WTC11 (cell line): ENCODE data around the gene TLCD1. TPM values are rescaled to one million over a fixed set of nuclear protein-coding genes. Genes with fewer than 3 reads are reported as not detected.

Source experiments
- ATAC-seq: fragments of 200-7000 bp; cut with Tn5 transposase; 2 replicates; pipeline ENCODE4 v1.10.0; 2021; ENCODE audit warnings: mild to moderate bottlenecking, moderate library complexity
- CTCF ChIA-PET: fragments of 300-600 bp; sonication (Branson Sonifier 250); formaldehyde crosslinking; loops from one replicate; lab custom pipeline; 2021; ENCODE audit warnings: antibody characterized with exemption; lab: Charles Lee
- POLR2A ChIA-PET: fragments of 350-600 bp; sonication (Branson Sonifier 250); formaldehyde crosslinking; loops from one replicate; lab custom pipeline; 2021; ENCODE audit warnings: antibody characterized with exemption; lab: Charles Lee
- DNase-seq: peaks from one replicate; pipeline ENCODE4 v3.0.0; 2021; ENCODE audit warnings: low spot score
- H3K27ac Mint-ChIP-seq: 2 replicates; pipeline ENCODE4 v1.8.0; 2021; ENCODE audit warnings: mixed read lengths
- H3K27me3 Mint-ChIP-seq: 2 replicates; pipeline ENCODE4 v1.8.0; 2021; ENCODE audit warnings: low read depth, mild to moderate bottlenecking, moderate library complexity, mixed read lengths
- H3K36me3 Mint-ChIP-seq: 2 replicates; pipeline ENCODE4 v1.8.0; 2021; ENCODE audit warnings: mixed read lengths
- H3K4me1 Mint-ChIP-seq: 2 replicates; pipeline ENCODE4 v1.8.0; 2022; ENCODE audit warnings: mixed read lengths
- H3K4me3 Mint-ChIP-seq: 2 replicates; pipeline ENCODE4 v1.8.0; 2021; ENCODE audit warnings: mild to moderate bottlenecking, moderate library complexity, mixed read lengths
- H3K9me3 Mint-ChIP-seq: 2 replicates; pipeline ENCODE4 v1.8.0; 2021; ENCODE audit warnings: mixed read lengths
- CDX4 ChIP-seq: fragments of 250-450 bp; sonication (Bioruptor Pico); IDR thresholded peaks from 2 replicates; pipeline ENCODE4 v1.9.0; 2021; ENCODE audit warnings: moderate library complexity, mild to moderate bottlenecking, inconsistent platforms, borderline replicate concordance
- FOXK1 ChIP-seq: sonication (generic); formaldehyde crosslinking; IDR thresholded peaks from 2 replicates; pipeline ENCODE4 v1.8.0; 2022; ENCODE audit warnings: mild to moderate bottlenecking, moderate library complexity, missing genetic modification reagents
- IRF2 ChIP-seq: sonication (generic); formaldehyde crosslinking; IDR thresholded peaks from 2 replicates; pipeline ENCODE4 v1.8.0; 2022; ENCODE audit warnings: low read depth, missing genetic modification reagents, borderline replicate concordance
- JAZF1 ChIP-seq: fragments of 250-450 bp; sonication (Bioruptor Pico); IDR thresholded peaks from 2 replicates; pipeline ENCODE4 v1.9.0; 2021; ENCODE audit warnings: moderate library complexity, mild to moderate bottlenecking, inconsistent platforms
- JUN ChIP-seq: sonication (generic); formaldehyde crosslinking; IDR thresholded peaks from 2 replicates; pipeline ENCODE4 v1.8.0; 2023; ENCODE audit warnings: mild to moderate bottlenecking, missing genetic modification reagents
- KAT7 ChIP-seq: sonication (generic); formaldehyde crosslinking; IDR thresholded peaks from 2 replicates; pipeline ENCODE4 v1.8.1; 2023; ENCODE audit warnings: missing genetic modification reagents, mild to moderate bottlenecking, borderline replicate concordance
- MYBL2 ChIP-seq: sonication (generic); formaldehyde crosslinking; IDR thresholded peaks from 2 replicates; pipeline ENCODE4 v1.8.1; 2023; ENCODE audit warnings: mild to moderate bottlenecking, moderate library complexity, missing genetic modification reagents
- PRRX2 ChIP-seq: fragments of 250-450 bp; sonication (Bioruptor Pico); IDR thresholded peaks from 2 replicates; pipeline ENCODE4 v1.8.0; 2021; ENCODE audit warnings: mild to moderate bottlenecking
- SMAD4 ChIP-seq: sonication (generic); formaldehyde crosslinking; IDR thresholded peaks from 2 replicates; pipeline ENCODE4 v1.8.0; 2022; ENCODE audit warnings: mild to moderate bottlenecking, missing genetic modification reagents
- SOX15 ChIP-seq: fragments of 250-450 bp; sonication (Bioruptor Pico); IDR thresholded peaks from 2 replicates; pipeline ENCODE4 v1.9.0; 2021; ENCODE audit warnings: mild to moderate bottlenecking
- SP1 ChIP-seq: sonication (generic); formaldehyde crosslinking; conservative IDR thresholded peaks from 2 replicates; pipeline ENCODE4 v1.8.1; 2022; ENCODE audit warnings: missing genetic modification reagents
- TEAD4 ChIP-seq: sonication (generic); formaldehyde crosslinking; IDR thresholded peaks from 2 replicates; pipeline ENCODE4 v1.8.0; 2022; ENCODE audit warnings: mild to moderate bottlenecking, missing genetic modification reagents
- ZNF138 ChIP-seq: sonication (generic); formaldehyde crosslinking; conservative IDR thresholded peaks from 2 replicates; pipeline ENCODE4 v1.8.1; 2022; ENCODE audit warnings: mild to moderate bottlenecking, moderate library complexity, missing genetic modification reagents
- ZNF416 ChIP-seq: fragments of 250-450 bp; sonication (Bioruptor Pico); IDR thresholded peaks from 2 replicates; pipeline ENCODE4 v1.9.0; 2021; ENCODE audit warnings: mild to moderate bottlenecking, inconsistent platforms
- ZNF423 ChIP-seq: fragments of 250-450 bp; sonication (Bioruptor Pico); IDR thresholded peaks from 2 replicates; pipeline ENCODE4 v2.1.2; 2022; ENCODE audit warnings: mild to moderate bottlenecking, moderate library complexity
- ZNF532 ChIP-seq: fragments of 250-450 bp; sonication (Bioruptor Pico); IDR thresholded peaks from 2 replicates; pipeline ENCODE4 v1.9.0; 2021; ENCODE audit warnings: mild to moderate bottlenecking, borderline replicate concordance
- total RNA-seq: library from RNA; stranded (reverse); gene quantifications from 3 replicates; pipeline ENCODE4 v1.2.3, GENCODE V29; 2021
- TF ChIP-seq, protein P1 (sequence below): sonication (generic); formaldehyde crosslinking; conservative IDR thresholded peaks from 2 replicates; pipeline ENCODE4 v1.8.1; 2023; ENCODE audit warnings: mild to moderate bottlenecking, low read depth, missing genetic modification reagents, moderate library complexity
- TF ChIP-seq, protein P2 (sequence below): sonication (generic); formaldehyde crosslinking; IDR thresholded peaks from 2 replicates; pipeline ENCODE4 v1.8.0; 2023; ENCODE audit warnings: missing genetic modification reagents, mild to moderate bottlenecking, borderline replicate concordance
- TF ChIP-seq, protein P3 (sequence below): sonication (generic); formaldehyde crosslinking; IDR thresholded peaks from 2 replicates; pipeline ENCODE4 v1.8.1; 2022; ENCODE audit warnings: mild to moderate bottlenecking, missing genetic modification reagents, moderate library complexity, borderline replicate concordance
- TF ChIP-seq, protein P4 (sequence below): sonication (generic); formaldehyde crosslinking; conservative IDR thresholded peaks from 2 replicates; pipeline ENCODE4 v1.8.1; 2022; ENCODE audit warnings: mild to moderate bottlenecking, missing genetic modification reagents
- TF ChIP-seq, protein P5 (sequence below): sonication (generic); formaldehyde crosslinking; IDR thresholded peaks from 2 replicates; pipeline ENCODE4 v1.8.1; 2022; ENCODE audit warnings: low read depth, missing genetic modification reagents, borderline replicate concordance

Gene TLCD1
- total RNA-seq, 1 experiment from 2014 or later = 36.0 TPM

- H3K36me3 Mint-ChIP-seq = peaks cover 32% of the 10 kb centered on the region
- H3K27ac Mint-ChIP-seq = peak overlapping the region; percentile 96
- peaks cover 49% of the 10 kb centered on the region for H3K4me1 Mint-ChIP-seq
- ATAC-seq (peak; percentile 2), DNase-seq (peak; percentile 68)
- H3K4me3 Mint-ChIP-seq = peak overlapping the region; percentile 88
- CTCF ChIA-PET = interaction anchor here (1.3 to 13.9 kb wide), 4 partner anchors 15 to 205 kb away, joined by 4 to 541 read pairs (median 22); partner anchors contain the start of genes NEK8 and TLCD1
- no peaks in the 10 kb centered on the region for H3K27me3 Mint-ChIP-seq
- POLR2A ChIA-PET = interaction anchor here (0.6 to 13.5 kb wide), 9 partner anchors 10 to 207 kb away, joined by 3 to 310 read pairs (median 5); partner anchors contain the start of genes ERAL1, NEK8, PHF12 and PROCA1
- no peaks in the 10 kb centered on the region for H3K9me3 Mint-ChIP-seq
- TF ChIP-seq MYBL2 = no peak
- no peak for TF ChIP-seq FOXK1
- TF ChIP-seq IRF2 (CRISPR knock-in tag) = no peak
- TF ChIP-seq TEAD4 (CRISPR knock-in tag) = no peak
- no peak for TF ChIP-seq CDX4
- TF ChIP-seq KAT7 = peak; percentile 48; the same call in 1 of the 2 replicates
- TF ChIP-seq ZNF423 (CRISPR knock-in tag) = no peak
- TF ChIP-seq PRRX2 (CRISPR knock-in tag) = no peak; the same call in 1 of the 2 replicates
- 0 out of 2 replicates have a peak, but pooled peaks have one; percentile 25 for TF ChIP-seq ZNF532 (CRISPR knock-in tag)
- TF ChIP-seq, protein P1, sequence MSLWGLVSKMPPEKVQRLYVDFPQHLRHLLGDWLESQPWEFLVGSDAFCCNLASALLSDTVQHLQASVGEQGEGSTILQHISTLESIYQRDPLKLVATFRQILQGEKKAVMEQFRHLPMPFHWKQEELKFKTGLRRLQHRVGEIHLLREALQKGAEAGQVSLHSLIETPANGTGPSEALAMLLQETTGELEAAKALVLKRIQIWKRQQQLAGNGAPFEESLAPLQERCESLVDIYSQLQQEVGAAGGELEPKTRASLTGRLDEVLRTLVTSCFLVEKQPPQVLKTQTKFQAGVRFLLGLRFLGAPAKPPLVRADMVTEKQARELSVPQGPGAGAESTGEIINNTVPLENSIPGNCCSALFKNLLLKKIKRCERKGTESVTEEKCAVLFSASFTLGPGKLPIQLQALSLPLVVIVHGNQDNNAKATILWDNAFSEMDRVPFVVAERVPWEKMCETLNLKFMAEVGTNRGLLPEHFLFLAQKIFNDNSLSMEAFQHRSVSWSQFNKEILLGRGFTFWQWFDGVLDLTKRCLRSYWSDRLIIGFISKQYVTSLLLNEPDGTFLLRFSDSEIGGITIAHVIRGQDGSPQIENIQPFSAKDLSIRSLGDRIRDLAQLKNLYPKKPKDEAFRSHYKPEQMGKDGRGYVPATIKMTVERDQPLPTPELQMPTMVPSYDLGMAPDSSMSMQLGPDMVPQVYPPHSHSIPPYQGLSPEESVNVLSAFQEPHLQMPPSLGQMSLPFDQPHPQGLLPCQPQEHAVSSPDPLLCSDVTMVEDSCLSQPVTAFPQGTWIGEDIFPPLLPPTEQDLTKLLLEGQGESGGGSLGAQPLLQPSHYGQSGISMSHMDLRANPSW (CRISPR knock-in tag) = no peak
- TF ChIP-seq SP1 (CRISPR knock-in tag) = no peak
- TF ChIP-seq, protein P2, sequence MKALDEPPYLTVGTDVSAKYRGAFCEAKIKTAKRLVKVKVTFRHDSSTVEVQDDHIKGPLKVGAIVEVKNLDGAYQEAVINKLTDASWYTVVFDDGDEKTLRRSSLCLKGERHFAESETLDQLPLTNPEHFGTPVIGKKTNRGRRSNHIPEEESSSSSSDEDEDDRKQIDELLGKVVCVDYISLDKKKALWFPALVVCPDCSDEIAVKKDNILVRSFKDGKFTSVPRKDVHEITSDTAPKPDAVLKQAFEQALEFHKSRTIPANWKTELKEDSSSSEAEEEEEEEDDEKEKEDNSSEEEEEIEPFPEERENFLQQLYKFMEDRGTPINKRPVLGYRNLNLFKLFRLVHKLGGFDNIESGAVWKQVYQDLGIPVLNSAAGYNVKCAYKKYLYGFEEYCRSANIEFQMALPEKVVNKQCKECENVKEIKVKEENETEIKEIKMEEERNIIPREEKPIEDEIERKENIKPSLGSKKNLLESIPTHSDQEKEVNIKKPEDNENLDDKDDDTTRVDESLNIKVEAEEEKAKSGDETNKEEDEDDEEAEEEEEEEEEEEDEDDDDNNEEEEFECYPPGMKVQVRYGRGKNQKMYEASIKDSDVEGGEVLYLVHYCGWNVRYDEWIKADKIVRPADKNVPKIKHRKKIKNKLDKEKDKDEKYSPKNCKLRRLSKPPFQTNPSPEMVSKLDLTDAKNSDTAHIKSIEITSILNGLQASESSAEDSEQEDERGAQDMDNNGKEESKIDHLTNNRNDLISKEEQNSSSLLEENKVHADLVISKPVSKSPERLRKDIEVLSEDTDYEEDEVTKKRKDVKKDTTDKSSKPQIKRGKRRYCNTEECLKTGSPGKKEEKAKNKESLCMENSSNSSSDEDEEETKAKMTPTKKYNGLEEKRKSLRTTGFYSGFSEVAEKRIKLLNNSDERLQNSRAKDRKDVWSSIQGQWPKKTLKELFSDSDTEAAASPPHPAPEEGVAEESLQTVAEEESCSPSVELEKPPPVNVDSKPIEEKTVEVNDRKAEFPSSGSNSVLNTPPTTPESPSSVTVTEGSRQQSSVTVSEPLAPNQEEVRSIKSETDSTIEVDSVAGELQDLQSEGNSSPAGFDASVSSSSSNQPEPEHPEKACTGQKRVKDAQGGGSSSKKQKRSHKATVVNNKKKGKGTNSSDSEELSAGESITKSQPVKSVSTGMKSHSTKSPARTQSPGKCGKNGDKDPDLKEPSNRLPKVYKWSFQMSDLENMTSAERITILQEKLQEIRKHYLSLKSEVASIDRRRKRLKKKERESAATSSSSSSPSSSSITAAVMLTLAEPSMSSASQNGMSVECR (CRISPR knock-in tag) = 0 out of 2 replicates have a peak, but pooled peaks have one; percentile 3
- TF ChIP-seq ZNF416 = peak; percentile 70
- no peak for TF ChIP-seq JAZF1
- TF ChIP-seq JUN (CRISPR knock-in tag) = no peak
- TF ChIP-seq, protein P3, sequence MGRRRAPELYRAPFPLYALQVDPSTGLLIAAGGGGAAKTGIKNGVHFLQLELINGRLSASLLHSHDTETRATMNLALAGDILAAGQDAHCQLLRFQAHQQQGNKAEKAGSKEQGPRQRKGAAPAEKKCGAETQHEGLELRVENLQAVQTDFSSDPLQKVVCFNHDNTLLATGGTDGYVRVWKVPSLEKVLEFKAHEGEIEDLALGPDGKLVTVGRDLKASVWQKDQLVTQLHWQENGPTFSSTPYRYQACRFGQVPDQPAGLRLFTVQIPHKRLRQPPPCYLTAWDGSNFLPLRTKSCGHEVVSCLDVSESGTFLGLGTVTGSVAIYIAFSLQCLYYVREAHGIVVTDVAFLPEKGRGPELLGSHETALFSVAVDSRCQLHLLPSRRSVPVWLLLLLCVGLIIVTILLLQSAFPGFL (CRISPR knock-in tag) = no peak
- TF ChIP-seq, protein P4, sequence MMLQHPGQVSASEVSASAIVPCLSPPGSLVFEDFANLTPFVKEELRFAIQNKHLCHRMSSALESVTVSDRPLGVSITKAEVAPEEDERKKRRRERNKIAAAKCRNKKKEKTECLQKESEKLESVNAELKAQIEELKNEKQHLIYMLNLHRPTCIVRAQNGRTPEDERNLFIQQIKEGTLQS (CRISPR knock-in tag) = no peak
- TF ChIP-seq ZNF138 (CRISPR knock-in tag) = no peak
- TF ChIP-seq SMAD4 (CRISPR knock-in tag) = no peak
- no peak for TF ChIP-seq SOX15
- TF ChIP-seq, protein P5, sequence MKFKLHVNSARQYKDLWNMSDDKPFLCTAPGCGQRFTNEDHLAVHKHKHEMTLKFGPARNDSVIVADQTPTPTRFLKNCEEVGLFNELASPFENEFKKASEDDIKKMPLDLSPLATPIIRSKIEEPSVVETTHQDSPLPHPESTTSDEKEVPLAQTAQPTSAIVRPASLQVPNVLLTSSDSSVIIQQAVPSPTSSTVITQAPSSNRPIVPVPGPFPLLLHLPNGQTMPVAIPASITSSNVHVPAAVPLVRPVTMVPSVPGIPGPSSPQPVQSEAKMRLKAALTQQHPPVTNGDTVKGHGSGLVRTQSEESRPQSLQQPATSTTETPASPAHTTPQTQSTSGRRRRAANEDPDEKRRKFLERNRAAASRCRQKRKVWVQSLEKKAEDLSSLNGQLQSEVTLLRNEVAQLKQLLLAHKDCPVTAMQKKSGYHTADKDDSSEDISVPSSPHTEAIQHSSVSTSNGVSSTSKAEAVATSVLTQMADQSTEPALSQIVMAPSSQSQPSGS (CRISPR knock-in tag) = no peak
Observed at GRCh38 chr17:28744972-28745785, 19.1 kb upstream of the TLCD1 start.
